Neural cell (in vitro differentiated cells): ENCODE data around the gene PJA1. TPM values are rescaled to one million over a fixed set of nuclear protein-coding genes. Genes with fewer than 3 reads are reported as not detected.

ENCODE experiments used
- H2AFZ ChIP-seq: fragments of 200-600, 300-800 bp; sonication (generic), shearing (Covaris generic); 2 replicates; pipeline ENCODE4 v1.6.0; 2014; ENCODE audit warnings: low read depth, mild to moderate bottlenecking, antibody characterized with exemption, low read length, moderate library complexity
- H3F3A ChIP-seq: fragments of 200-600 bp; shearing (Covaris generic); 2 replicates; pipeline ENCODE4 v1.6.1; 2016; ENCODE audit warnings: mild to moderate bottlenecking, moderate library complexity, mixed read lengths, antibody characterized with exemption, low read length; ENCODE audit not compliant: insufficient read depth, poor library complexity, severe bottlenecking
- H3K27ac ChIP-seq: fragments of 200-600, 300-800 bp; sonication (generic), shearing (Covaris generic); 2 replicates; pipeline ENCODE4 v1.5.1; 2014; ENCODE audit warnings: mild to moderate bottlenecking, low read length, moderate library complexity
- H3K27me3 ChIP-seq: fragments of 300-800, 200-600 bp; sonication (generic), shearing (Covaris generic); 2 replicates; pipeline ENCODE4 v1.6.0; 2014; ENCODE audit warnings: mild to moderate bottlenecking, low read depth, low read length, moderate library complexity; ENCODE audit not compliant: insufficient read depth
- H3K36me3 ChIP-seq: fragments of 300-800, 200-600 bp; sonication (generic), shearing (Covaris generic); 2 replicates; pipeline ENCODE4 v1.5.1; 2014; ENCODE audit warnings: mild to moderate bottlenecking, antibody characterized with exemption, low read length, moderate library complexity; ENCODE audit not compliant: insufficient read depth
- H3K4me2 ChIP-seq: fragments of 300-800, 200-600 bp; sonication (generic), shearing (Covaris generic); 2 replicates; pipeline ENCODE4 v1.6.0; 2014; ENCODE audit warnings: mild to moderate bottlenecking, low read length
- H3K4me3 ChIP-seq: fragments of 300-800, 200-600 bp; sonication (generic), shearing (Covaris generic); 2 replicates; pipeline ENCODE4 v1.5.1; 2014; ENCODE audit warnings: mild to moderate bottlenecking, low read length, moderate library complexity
- H3K79me2 ChIP-seq: fragments of 200-600 bp; shearing (Covaris generic); replicated peaks from 2 replicates; pipeline ENCODE4 v1.6.0; 2014; ENCODE audit warnings: mild to moderate bottlenecking, low read length, moderate library complexity; ENCODE audit not compliant: insufficient read depth
- H3K9ac ChIP-seq: fragments of 300-800, 200-600 bp; sonication (generic), shearing (Covaris generic); 2 replicates; pipeline ENCODE4 v1.6.1; 2016; ENCODE audit warnings: mild to moderate bottlenecking, low read length, mixed read lengths
- H3K9me2 ChIP-seq: fragments of 200-600 bp; shearing (Covaris generic); 2 replicates; pipeline ENCODE4 v1.6.1; 2016; ENCODE audit warnings: mild to moderate bottlenecking, low read length, mixed read lengths; ENCODE audit not compliant: insufficient read depth
- H3K9me3 ChIP-seq: fragments of 200-600, 300-800 bp; sonication (generic), shearing (Covaris generic); 2 replicates; pipeline ENCODE4 v1.6.1; 2016; ENCODE audit warnings: mild to moderate bottlenecking, mixed run types, low read length, moderate library complexity, mixed read lengths
- H4K20me1 ChIP-seq: fragments of 200-600 bp; shearing (Covaris generic); 2 replicates; pipeline ENCODE4 v1.6.1; 2016; ENCODE audit warnings: mild to moderate bottlenecking, mixed run types; ENCODE audit not compliant: insufficient read depth
- EP300 ChIP-seq: fragments of 450-650 bp; conservative IDR thresholded peaks from 2 replicates; pipeline ENCODE4 v1.6.1; 2014; ENCODE audit warnings: antibody characterized with exemption, mild to moderate bottlenecking, moderate library complexity; ENCODE audit not compliant: poor library complexity, severe bottlenecking
- EZH2 ChIP-seq: fragments of 200-600, 300-800 bp; shearing (Covaris generic), sonication (generic); IDR thresholded peaks from 2 replicates; pipeline ENCODE4 v1.6.1; 2014; ENCODE audit warnings: antibody characterized with exemption, low read length, borderline replicate concordance, mild to moderate bottlenecking; ENCODE audit not compliant: insufficient read depth, poor library complexity, severe bottlenecking
- MXI1 ChIP-seq: fragments of 450-650 bp; conservative IDR thresholded peaks from 2 replicates; pipeline ENCODE4 v1.6.1; 2014; ENCODE audit warnings: antibody characterized with exemption, mild to moderate bottlenecking; ENCODE audit not compliant: poor library complexity, severe bottlenecking
- POLR2AphosphoS5 ChIP-seq: IDR thresholded peaks from 2 replicates; pipeline ENCODE4 v1.6.1; 2012
- RAD21 ChIP-seq: fragments of 450-650 bp; conservative IDR thresholded peaks from 2 replicates; pipeline ENCODE4 v1.6.1; 2014; ENCODE audit warnings: antibody characterized with exemption, mild to moderate bottlenecking, moderate library complexity
- SMC3 ChIP-seq: fragments of 450-650 bp; conservative IDR thresholded peaks from 2 replicates; pipeline ENCODE4 v1.6.1; 2014; ENCODE audit warnings: antibody characterized with exemption, mild to moderate bottlenecking, moderate library complexity; ENCODE audit not compliant: poor library complexity
- TAF1 ChIP-seq: IDR thresholded peaks from 2 replicates; pipeline ENCODE4 v1.6.1; 2012; ENCODE audit warnings: low read depth
- polyA plus RNA-seq: library from polyadenylated mRNA; depleted of rRNA; stranded (reverse); fragments of >200 nt; gene quantifications from 2 replicates; pipeline ENCODE4 v1.2.3, GENCODE V29; 2014
- TF ChIP-seq, protein P1 (sequence below): IDR thresholded peaks from 2 replicates; pipeline ENCODE4 v1.6.1; 2012; ENCODE audit warnings: borderline replicate concordance
- TF ChIP-seq, protein P2 (sequence below): fragments of 450-650 bp; IDR thresholded peaks from 2 replicates; pipeline ENCODE4 v1.5.1; 2014; ENCODE audit warnings: antibody characterized with exemption, mild to moderate bottlenecking, moderate library complexity; ENCODE audit not compliant: poor library complexity, severe bottlenecking

The PJA1 gene
- polyA plus RNA-seq, 1 donor from 2014 or later = 214 TPM

DNA sequence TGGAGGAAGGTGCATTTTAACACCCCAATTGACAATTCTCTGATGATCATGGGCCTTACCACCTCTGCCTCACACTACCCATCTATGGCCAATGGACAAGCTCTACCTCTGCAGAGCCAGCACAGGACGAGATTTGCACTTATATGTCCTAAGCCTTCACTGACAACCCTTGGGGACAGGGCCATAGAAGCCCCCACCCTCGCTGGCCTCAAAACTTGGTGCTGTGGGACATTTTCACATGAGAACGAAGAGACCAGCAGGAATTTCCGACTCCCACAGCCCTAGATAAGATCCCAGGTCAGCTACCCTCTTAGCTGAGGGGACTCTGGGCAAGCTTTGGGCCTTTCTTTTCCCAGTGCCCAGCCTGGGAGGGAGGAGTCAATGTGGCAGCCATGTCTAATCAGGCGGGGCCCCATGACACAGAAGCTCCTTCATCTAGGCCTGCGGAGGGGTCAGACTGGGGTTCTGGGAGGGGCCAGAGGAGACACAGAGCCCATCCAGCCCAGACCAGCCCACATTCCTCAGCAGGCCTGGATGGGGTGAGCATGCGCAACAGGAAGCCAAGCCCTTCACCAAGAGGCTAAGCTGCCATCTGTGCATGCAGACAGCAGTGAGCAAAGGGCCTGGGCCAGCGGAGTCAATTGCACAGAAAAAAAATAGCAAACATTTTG is 12.1 kb downstream of the PJA1 start:
- Histone ChIP-seq H3F3A (no peaks in the 10 kb centered on the region), H4K20me1 (no peaks in the 10 kb centered on the region), H3K9me3 (no peaks in the 10 kb centered on the region), H3K4me3 (no peak overlapping the region), H3K27ac (no peak overlapping the region), H3K9ac (no peak overlapping the region), H3K27me3 (no peaks in the 10 kb centered on the region), H3K36me3 (no peaks in the 10 kb centered on the region), H3K9me2 (no peaks in the 10 kb centered on the region), H2AFZ (no peak overlapping the region), H3K79me2 (no peaks in the 10 kb centered on the region), H3K4me2 (no peak overlapping the region)
- no peak for TF ChIP-seq EZH2
- no peak for TF ChIP-seq SMC3
- no peak for TF ChIP-seq POLR2AphosphoS5
- no peak for TF ChIP-seq RAD21
- TF ChIP-seq, protein P1, sequence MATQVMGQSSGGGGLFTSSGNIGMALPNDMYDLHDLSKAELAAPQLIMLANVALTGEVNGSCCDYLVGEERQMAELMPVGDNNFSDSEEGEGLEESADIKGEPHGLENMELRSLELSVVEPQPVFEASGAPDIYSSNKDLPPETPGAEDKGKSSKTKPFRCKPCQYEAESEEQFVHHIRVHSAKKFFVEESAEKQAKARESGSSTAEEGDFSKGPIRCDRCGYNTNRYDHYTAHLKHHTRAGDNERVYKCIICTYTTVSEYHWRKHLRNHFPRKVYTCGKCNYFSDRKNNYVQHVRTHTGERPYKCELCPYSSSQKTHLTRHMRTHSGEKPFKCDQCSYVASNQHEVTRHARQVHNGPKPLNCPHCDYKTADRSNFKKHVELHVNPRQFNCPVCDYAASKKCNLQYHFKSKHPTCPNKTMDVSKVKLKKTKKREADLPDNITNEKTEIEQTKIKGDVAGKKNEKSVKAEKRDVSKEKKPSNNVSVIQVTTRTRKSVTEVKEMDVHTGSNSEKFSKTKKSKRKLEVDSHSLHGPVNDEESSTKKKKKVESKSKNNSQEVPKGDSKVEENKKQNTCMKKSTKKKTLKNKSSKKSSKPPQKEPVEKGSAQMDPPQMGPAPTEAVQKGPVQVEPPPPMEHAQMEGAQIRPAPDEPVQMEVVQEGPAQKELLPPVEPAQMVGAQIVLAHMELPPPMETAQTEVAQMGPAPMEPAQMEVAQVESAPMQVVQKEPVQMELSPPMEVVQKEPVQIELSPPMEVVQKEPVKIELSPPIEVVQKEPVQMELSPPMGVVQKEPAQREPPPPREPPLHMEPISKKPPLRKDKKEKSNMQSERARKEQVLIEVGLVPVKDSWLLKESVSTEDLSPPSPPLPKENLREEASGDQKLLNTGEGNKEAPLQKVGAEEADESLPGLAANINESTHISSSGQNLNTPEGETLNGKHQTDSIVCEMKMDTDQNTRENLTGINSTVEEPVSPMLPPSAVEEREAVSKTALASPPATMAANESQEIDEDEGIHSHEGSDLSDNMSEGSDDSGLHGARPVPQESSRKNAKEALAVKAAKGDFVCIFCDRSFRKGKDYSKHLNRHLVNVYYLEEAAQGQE = no peak
- TF ChIP-seq TAF1 = no peak
- no peak for TF ChIP-seq EP300
- TF ChIP-seq, protein P2, sequence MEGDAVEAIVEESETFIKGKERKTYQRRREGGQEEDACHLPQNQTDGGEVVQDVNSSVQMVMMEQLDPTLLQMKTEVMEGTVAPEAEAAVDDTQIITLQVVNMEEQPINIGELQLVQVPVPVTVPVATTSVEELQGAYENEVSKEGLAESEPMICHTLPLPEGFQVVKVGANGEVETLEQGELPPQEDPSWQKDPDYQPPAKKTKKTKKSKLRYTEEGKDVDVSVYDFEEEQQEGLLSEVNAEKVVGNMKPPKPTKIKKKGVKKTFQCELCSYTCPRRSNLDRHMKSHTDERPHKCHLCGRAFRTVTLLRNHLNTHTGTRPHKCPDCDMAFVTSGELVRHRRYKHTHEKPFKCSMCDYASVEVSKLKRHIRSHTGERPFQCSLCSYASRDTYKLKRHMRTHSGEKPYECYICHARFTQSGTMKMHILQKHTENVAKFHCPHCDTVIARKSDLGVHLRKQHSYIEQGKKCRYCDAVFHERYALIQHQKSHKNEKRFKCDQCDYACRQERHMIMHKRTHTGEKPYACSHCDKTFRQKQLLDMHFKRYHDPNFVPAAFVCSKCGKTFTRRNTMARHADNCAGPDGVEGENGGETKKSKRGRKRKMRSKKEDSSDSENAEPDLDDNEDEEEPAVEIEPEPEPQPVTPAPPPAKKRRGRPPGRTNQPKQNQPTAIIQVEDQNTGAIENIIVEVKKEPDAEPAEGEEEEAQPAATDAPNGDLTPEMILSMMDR = no peak
- no peak for TF ChIP-seq MXI1

DNA sequence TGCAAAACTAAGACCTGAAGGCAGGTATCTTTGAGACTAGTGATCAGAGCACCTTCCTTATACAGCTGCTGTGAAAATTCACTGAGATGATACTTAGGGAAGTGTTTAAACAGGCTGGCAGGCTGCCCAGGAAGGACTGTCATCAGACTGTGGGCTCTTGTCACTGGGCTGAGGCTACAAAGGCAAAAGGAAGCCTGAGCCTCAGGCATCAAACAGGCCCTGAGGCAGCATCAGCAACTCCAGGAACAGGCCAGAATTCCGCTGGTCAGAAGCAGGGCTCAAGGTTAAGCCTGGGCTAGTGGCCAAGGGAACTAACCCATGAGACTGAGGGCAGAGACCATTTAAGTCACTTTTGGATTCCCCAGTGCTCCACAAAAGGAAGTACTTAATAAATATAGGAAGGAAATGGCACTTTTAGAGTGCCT is 12.8 kb downstream of the PJA1 start:
- Histone ChIP-seq H4K20me1 (no peaks in the 10 kb centered on the region), H3K27me3 (no peaks in the 10 kb centered on the region), H3K4me2 (no peak overlapping the region), H3K27ac (no peak overlapping the region), H3K9ac (no peak overlapping the region), H3K79me2 (no peaks in the 10 kb centered on the region), H2AFZ (no peak overlapping the region), H3K9me3 (no peaks in the 10 kb centered on the region), H3K9me2 (no peaks in the 10 kb centered on the region), H3K36me3 (no peaks in the 10 kb centered on the region), H3F3A (no peaks in the 10 kb centered on the region), H3K4me3 (no peak overlapping the region)
- TF ChIP-seq RAD21 (no peak), EP300 (no peak), POLR2AphosphoS5 (no peak), SMC3 (no peak), EZH2 (no peak), MXI1 (no peak), TAF1 (no peak)
- TF ChIP-seq, protein P1 = no peak
- TF ChIP-seq, protein P2 = no peak
